ENCODE results near the gene EIF1AD.

GRCh38 chr11:66011239-66011784 is 9.4 kb upstream of the EIF1AD start:
- TF ChIP-seq, protein P1, sequence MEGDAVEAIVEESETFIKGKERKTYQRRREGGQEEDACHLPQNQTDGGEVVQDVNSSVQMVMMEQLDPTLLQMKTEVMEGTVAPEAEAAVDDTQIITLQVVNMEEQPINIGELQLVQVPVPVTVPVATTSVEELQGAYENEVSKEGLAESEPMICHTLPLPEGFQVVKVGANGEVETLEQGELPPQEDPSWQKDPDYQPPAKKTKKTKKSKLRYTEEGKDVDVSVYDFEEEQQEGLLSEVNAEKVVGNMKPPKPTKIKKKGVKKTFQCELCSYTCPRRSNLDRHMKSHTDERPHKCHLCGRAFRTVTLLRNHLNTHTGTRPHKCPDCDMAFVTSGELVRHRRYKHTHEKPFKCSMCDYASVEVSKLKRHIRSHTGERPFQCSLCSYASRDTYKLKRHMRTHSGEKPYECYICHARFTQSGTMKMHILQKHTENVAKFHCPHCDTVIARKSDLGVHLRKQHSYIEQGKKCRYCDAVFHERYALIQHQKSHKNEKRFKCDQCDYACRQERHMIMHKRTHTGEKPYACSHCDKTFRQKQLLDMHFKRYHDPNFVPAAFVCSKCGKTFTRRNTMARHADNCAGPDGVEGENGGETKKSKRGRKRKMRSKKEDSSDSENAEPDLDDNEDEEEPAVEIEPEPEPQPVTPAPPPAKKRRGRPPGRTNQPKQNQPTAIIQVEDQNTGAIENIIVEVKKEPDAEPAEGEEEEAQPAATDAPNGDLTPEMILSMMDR (conservative IDR thresholded peaks at IDR 0.05; ENCODE audit: low read depth in 2 of 2) = no peak
- TF ChIP-seq EZH2 (IDR thresholded peaks at IDR 0.05; ENCODE audit: low read depth, unreplicated experiment) (no peak), POLR2AphosphoS5 (IDR thresholded peaks at IDR 0.05; ENCODE audit: low read depth) (no peak), NANOG (IDR thresholded peaks at IDR 0.05; ENCODE audit: borderline replicate concordance) (no peak), CREB1 (CRISPR knock-in tag; IDR thresholded peaks at IDR 0.05; ENCODE audit: low read depth) (no peak), EZH2phosphoT487 (IDR thresholded peaks at IDR 0.05; ENCODE audit: unreplicated experiment) (no peak), JUNB (IDR thresholded peaks at IDR 0.05; ENCODE audit: unreplicated experiment) (no peak)
- TF ChIP-seq, protein P2, sequence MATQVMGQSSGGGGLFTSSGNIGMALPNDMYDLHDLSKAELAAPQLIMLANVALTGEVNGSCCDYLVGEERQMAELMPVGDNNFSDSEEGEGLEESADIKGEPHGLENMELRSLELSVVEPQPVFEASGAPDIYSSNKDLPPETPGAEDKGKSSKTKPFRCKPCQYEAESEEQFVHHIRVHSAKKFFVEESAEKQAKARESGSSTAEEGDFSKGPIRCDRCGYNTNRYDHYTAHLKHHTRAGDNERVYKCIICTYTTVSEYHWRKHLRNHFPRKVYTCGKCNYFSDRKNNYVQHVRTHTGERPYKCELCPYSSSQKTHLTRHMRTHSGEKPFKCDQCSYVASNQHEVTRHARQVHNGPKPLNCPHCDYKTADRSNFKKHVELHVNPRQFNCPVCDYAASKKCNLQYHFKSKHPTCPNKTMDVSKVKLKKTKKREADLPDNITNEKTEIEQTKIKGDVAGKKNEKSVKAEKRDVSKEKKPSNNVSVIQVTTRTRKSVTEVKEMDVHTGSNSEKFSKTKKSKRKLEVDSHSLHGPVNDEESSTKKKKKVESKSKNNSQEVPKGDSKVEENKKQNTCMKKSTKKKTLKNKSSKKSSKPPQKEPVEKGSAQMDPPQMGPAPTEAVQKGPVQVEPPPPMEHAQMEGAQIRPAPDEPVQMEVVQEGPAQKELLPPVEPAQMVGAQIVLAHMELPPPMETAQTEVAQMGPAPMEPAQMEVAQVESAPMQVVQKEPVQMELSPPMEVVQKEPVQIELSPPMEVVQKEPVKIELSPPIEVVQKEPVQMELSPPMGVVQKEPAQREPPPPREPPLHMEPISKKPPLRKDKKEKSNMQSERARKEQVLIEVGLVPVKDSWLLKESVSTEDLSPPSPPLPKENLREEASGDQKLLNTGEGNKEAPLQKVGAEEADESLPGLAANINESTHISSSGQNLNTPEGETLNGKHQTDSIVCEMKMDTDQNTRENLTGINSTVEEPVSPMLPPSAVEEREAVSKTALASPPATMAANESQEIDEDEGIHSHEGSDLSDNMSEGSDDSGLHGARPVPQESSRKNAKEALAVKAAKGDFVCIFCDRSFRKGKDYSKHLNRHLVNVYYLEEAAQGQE (IDR thresholded peaks at IDR 0.05; ENCODE audit: unreplicated experiment) = no peak
- TF ChIP-seq, protein P3, sequence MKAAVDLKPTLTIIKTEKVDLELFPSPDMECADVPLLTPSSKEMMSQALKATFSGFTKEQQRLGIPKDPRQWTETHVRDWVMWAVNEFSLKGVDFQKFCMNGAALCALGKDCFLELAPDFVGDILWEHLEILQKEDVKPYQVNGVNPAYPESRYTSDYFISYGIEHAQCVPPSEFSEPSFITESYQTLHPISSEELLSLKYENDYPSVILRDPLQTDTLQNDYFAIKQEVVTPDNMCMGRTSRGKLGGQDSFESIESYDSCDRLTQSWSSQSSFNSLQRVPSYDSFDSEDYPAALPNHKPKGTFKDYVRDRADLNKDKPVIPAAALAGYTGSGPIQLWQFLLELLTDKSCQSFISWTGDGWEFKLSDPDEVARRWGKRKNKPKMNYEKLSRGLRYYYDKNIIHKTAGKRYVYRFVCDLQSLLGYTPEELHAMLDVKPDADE (IDR thresholded peaks at IDR 0.05) = no peak
